GM19463 (cell line): ENCODE results near the gene STK4.
"Not testable (repeated sequence)": the region's sequence is repeated elsewhere in the genome, so short reads cannot be mapped to it uniquely, and the experiment has no call there.

ENCODE experiments used
- ATAC-seq: cut with Tn5 transposase; IDR thresholded peaks from one replicate; pipeline ENCODE4 v1.9.1; 2021; ENCODE audit warnings: mild to moderate bottlenecking, moderate library complexity; ENCODE audit not compliant: unreplicated experiment

The STK4 gene

DNA sequence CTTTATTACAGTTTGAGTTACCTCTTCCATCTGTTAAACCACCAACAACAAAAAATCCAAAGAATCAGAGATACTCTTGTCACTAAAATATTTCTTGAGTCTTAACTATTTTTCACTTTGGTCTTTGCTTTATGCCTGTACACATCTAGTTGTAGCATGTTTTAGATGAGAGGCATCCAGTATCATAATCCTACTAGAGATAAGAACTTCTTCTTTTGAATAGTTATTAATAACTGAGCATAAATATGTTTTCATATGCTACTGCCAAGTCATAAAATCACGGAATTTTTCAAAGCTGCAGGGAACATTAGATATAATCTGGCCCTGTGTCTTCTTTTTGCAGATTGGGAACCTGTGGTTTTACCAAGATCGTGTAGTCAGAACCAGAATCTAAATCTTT lies 55.3 kb downstream of the STK4 start:
- no peak for ATAC-seq

DNA sequence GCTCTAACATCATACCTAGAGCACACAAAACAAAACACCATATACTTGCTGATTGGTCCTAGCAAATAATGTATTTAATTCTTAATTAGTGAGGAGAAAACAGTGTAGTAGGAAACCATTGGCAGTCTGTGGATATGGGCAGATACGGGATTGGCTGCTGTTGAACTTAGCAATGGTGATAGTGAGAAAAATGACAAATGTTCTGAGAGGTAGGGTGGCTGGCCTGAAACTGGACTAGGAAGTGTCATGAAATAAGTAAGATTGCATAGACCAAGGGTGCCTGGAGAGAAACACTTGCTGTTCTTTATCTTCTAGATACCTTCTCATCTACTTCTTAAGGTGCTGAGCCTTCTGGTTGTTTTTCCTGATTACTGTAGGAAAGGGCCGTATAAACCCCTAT lies 56.8 kb downstream of the STK4 start:
- not testable (repeated sequence) for ATAC-seq

- no peak for ATAC-seq
Measured at GRCh38 chr20:45028424-45029136, 62.3 kb downstream of the STK4 start.

DNA sequence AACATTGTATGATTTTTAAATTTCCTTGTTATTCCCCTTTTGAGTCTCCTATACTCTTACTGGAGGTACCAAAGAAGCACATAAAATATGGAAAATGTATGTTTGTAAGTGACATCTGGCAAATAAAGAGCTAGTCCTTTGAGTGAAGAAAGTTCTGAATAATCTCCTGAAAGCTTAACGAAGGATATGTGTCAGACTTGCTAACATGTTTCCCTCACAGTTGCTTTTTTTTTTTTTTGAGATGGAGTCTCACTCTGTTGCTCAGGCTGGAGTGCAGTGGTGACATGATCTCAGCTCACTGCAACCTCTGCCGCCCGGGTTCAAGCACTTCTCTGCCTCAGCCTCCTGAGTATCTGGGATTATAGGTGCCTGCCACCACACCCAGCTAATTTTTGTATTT lies 63.6 kb downstream of the STK4 start:
- ATAC-seq: no peak

DNA sequence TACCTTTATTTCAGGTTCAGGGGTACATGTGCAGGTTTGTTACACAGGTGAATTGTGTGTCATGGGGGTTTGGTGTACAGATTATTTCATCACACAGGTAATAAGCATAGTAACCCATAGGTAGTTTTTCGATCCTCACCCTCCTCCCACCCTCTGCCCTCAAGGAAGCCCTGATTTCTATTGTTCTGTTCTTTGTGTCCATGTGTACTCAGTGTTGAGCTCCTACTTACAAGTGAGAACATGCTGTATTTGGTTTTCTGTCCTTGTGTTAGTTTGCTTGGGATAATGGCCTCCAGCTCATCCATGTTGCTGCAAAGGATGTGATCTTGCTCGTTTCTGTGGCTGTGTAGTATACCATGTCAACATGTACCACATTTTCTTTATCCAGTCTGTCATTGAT lies 66.0 kb downstream of the STK4 start:
- ATAC-seq: no peak

- ATAC-seq: no peak
Measured at GRCh38 chr20:45032781-45033180, 66.5 kb downstream of the STK4 start.

DNA sequence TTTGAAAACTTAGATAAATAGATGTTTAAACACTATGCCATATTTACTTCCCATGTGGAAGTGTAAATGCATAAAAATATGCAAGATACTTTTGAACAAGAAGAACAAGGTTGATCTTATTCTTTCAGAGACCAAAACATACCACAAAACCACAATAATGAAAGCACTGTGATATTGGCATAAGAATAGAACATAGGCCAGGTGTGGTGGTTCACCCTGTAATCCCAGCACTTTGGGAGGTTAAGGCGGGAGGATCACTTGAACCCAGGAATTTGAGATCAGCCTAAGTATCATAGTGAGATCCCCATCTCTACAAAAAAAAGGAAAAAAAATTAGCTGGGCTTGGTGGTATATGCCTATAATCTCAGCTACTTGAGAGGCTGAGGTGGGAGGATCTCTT lies 68.1 kb downstream of the STK4 start:
- no peak for ATAC-seq

GRCh38 chr20:45036044-45036755 lies 69.9 kb downstream of the STK4 start:
- no peak for ATAC-seq

DNA sequence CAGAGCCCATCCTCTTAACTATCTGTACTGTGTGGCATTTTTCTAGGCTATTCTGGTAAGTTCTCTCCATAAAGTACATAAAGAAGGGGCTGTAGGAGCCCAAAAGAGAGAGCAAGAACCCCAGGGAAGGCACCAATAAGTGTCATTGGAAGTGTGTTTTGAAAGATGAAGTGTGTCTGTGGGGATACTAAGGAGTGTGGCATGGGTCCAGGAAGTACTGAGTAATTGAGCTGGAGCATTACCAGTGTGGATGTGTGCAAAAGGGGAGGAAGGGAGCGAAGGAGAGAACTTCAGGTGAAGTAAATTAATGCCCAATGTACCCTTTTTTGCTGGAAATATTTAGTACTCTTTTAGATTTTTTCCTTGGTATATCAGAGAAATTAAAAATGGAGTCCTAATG lies 70.7 kb downstream of the STK4 start:
- no peak for ATAC-seq

DNA sequence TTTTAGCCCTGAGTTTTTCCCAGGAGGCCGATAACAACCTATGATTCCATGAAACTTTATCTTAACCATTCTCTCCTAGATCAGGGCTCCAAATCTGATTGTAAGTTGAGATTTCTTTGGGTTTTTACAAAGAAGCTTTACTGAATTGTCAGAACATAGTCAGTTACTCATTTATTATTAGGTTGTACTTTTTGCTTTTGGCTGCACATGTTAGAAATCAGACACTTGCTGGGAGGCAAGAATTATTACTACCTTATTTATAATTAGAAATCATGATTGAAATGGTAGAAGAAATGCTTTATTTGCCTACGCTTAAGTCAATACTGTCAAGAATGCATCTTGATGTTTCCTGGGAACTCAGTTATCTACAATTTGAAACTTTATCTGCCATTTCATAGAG lies 71.3 kb downstream of the STK4 start:
- ATAC-seq: no peak

- ATAC-seq: no peak
Measured at GRCh38 chr20:45038745-45039474, 72.6 kb downstream of the STK4 start.

- ATAC-seq: no peak
Measured at GRCh38 chr20:45039475-45039820, 73.1 kb downstream of the STK4 start.

DNA sequence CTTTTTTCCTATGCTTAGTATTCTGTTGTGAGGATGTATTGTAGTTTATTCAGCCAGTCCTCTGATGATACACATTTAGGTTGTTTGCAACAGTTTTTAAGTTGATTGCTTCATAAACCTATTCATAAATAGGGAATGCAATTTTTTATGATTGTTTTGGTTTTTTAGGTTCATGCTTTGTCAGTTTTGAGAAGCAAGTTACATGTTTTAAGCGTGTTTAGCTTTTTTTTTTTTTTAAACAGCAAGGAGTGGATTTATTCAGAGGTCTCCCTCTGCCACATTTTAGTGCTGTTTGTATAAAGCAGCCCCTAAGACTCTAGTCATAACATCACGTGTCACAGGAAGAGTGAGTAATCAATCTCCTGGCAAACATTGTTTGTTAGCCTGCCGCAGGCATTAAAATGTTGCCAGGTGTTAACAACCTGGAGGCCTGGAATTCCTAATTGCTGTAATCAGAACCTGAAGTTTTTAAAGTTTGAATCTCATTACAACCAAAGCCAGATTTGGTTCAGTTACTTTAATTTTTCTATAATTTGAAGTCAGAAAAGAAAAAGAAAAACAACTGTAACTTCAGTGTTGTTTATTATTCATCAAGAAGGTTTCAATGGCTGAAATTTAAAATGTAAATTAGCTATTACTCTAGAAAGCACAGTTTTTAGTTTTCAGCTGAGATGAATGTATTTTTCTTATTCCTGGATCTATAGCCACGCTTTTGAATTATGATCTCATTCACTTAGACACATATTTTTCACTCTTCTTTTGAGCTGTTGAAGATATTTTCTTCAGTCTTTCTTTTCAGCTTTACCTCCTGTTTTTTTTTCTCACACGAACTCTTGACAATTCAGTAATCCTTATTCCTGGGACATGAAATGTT lies 75.4 kb downstream of the STK4 start:
- no peak for ATAC-seq

DNA sequence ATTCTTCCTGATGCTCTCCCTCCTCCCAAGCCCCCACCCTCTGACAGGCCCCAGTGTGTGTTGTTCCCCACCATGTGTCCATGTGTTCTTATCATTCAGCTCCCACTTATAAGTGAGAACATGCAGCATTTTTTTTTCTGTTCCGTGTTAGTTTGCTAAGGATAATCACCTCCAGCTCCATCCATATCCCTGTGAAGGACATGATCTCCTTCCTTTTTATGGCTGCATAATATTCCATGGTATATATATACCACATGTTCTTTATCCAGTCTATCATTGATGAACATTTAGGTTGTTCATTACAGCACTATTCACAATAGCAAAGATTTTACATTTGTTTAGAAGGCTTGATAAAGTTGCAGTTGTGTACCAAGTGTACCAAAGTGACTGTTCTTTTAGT lies 76.7 kb downstream of the STK4 start:
- ATAC-seq: no peak

- ATAC-seq: no peak
Measured at GRCh38 chr20:45044084-45044573, 77.8 kb downstream of the STK4 start.

- ATAC-seq: no peak
Measured at GRCh38 chr20:45044601-45045000, 78.3 kb downstream of the STK4 start.

DNA sequence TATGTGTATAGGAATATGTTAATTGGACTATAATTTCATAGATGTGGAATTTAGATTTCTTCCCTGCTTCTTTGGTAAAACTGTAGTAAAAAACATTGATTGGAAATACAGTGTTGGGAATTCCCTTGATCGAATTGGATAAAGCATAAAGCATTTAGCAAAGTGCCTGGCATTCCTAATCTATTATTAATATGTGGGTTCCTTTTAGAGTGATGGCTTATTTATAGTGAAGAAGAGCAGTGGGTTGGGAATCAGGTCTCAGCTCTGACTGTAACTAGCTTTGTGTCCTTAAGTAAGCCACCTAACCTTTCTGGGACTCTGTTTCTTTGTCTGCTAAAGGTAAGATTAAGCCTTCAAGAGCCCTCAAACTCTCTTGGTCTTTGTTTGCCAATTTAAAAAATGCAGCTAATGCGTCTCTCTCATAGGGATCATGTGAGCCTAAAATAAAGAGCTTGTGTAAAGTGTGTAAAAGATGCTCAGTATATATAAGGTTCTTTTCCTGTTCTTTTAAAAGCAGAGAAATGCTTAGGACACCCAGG lies 81.3 kb downstream of the STK4 start:
- ATAC-seq: no peak

- ATAC-seq: no peak
Measured at GRCh38 chr20:45049438-45049837, 83.1 kb downstream of the STK4 start.

DNA sequence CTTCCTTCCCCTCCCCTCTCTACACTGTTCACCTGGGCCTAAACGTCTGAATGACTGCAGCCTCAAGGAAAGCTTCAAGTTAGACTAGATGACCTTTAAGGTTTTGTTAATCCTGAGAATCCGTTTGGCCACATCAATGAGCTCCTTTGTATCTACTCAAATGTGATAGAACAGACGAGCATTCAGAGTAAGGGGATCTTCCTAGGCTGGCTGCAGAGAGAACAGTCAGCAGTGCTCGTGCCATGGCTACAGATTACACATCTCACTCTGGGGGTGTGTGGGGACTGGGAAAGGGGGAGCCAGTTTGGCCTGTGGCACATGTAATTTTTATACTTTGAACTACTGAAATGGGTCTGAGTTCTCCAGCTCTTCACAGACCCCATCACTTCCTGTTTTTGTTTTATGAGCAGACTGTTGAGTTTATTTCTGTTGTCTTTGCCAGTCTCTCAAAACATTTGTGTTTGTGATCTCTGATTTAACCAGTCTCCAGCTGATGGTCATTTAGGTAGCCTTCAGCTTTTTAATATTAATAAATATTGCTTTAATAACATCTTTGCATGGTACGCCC lies 83.7 kb downstream of the STK4 start:
- no peak for ATAC-seq
